COLO829 (cell line): ENCODE measurements around the gene TRMT44.

Experiments
- DNase-seq: peaks from one replicate; pipeline ENCODE4 v3.0.0; 2012; ENCODE audit warnings: low spot score

TRMT44 gene

DNA sequence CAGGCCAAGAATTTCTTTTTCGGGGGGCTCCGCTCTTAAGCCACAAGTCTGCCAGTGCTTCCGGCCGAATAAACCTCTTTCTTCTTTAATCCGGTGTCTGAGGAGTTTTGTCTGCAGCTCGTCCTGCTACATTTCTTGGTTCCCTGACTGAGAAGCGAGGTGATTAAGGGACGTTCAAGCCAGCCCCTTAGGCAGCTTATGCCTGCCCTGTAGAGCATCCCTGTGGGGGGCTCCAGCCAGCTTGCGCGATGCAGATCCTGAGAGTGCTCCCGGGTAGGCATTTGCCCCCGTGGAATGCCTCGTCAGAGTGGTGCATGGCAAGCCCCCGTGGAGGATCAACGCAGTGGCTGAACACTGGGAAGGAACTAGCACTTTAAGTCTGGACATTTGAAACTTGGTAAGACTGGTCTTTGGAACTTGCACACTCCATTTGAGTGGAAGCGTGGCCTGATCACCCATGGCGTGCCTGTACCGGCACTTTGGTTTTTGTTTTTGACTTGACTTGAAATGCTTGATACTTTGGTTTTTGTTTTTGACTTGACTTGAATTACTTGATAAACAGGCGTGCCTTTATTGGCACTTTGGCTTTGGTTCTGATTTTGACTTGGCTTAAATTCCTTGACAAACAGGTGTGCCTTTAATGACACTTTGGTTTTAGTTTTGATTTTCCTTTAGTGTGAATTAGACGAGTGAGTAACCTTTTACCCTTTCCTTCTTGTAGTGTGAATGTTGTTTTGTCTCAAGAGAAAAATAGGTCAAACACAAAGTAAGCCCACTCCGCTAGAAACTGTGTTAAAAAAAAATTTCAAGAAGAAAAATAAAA, 6.1 kb upstream of the TRMT44 start:
- no peak for DNase-seq

- no peak for DNase-seq
These were observed 4.9 kb upstream of the TRMT44 start for GRCh38 chr4:8435656-8436121.

GRCh38 chr4:8437281-8437680, 3.3 kb upstream of the TRMT44 start:
- DNase-seq, result no peak

- DNase-seq, result no peak
These were observed 1.8 kb upstream of the TRMT44 start for GRCh38 chr4:8438743-8439142.

- no peak for DNase-seq
These were observed 1.4 kb upstream of the TRMT44 start for GRCh38 chr4:8439168-8439567.

DNA sequence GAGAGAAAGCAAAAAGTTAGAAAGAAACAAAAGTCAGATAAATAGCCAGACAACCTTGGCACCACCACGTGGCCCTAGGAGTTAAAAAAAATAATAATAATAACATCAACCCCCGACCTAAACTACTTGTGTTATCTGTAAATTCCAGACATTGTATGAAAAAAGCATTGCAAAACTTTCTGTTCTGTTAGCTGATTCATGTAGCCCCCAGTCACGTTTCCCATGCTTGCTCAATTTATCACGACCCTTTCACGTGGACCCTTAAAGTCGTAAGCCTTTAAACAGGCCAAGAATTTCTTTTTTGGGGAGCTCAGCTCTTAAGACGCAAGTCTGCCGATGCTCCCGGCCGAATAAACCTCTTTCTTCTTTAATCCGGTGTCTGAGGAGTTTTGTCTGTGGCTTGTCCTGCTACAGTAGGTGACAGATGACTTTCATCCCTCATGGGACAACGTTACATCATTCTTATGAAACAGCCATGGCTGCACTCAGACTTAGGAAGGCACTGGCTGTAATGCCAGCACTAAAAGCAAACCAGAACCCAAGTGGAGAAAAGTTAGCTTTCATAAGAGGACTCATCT, 574 bp upstream of the TRMT44 start:
- DNase-seq, result no peak

GRCh38 chr4:8441499-8442091, 1.0 kb downstream of the TRMT44 start:
- DNase-seq, result no peak

- DNase-seq, result no peak
These were observed 2.2 kb downstream of the TRMT44 start for GRCh38 chr4:8442596-8443358.

DNA sequence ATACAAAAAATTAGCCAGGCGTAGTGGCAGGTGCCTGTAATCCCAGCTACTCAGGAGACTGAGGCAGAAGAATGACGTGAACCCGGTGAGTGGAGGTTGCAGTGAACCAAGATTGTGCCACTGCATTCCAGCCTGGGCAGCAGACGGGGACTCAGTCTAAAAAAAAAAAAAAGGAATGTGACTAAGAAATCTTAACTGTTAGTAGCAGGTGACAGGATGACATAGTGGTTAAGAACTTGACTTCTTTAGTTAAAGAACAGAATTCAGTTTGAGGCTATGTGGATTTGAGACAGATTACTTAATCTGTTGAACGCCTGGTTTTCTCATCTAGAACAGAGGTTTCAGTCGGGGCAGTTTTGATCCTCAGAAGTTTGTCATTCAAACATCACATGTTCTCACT, 3.2 kb downstream of the TRMT44 start:
- no peak for DNase-seq

GRCh38 chr4:8446122-8446521, 5.5 kb downstream of the TRMT44 start:
- DNase-seq, result no peak

DNA sequence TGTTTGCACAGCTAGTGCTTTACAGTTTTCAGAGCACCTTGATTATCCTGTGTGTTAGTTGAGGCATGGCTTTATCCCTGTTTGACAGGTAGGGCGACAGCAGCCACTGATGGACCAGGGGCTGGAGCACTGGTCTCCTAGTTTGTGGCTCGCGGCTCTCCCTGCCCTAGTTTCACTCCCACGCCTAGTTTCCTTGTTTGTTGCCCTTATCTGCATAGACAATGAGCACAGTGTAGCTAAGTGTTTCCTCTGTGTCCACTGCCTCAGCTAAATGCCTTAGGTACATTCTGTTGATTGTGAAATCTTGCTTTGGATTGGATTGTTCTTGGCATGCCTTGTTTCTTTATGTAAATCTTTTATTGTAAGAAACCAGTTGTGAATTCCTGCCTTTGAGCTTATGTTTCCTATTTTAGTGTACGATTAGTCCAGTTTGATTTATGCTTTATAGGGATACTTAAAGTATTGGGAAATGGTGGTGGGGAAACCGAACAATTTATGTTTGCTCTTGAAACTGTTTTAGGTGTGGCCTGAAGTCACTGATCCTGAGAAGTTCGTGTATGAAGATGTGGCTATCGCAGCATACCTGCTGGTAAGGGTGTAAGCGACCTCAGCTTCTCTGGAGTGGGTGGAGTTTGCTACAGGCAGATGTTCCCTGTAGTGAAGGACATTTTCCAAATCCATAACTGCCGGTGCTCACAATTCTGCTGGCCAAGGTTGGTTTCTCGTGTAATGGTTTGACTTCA, 11.0 kb downstream of the TRMT44 start:
- no peak for DNase-seq

DNA sequence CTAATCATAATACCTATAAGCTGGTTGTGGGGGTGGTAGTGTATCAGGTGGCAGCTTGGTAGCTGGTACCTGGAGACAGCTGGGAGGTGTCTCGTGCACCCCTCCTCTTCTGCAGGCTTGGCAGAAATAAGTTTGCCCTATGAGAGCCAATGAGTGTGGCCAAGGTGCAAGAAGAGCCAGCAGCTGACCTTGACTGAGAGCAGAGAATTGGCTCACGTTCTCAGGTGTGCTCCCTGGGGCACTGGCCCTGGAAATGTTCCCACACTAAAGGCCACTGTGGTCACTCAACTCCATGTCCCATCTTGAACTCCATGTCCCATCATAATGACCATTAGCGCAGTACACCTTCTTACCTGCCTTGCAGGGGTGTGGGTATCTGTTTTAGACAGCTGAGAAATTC, 13.4 kb downstream of the TRMT44 start:
- no peak for DNase-seq

GRCh38 chr4:8457646-8458252, 17.2 kb downstream of the TRMT44 start:
- no peak for DNase-seq

GRCh38 chr4:8459867-8460445, 19.4 kb downstream of the TRMT44 start:
- DNase-seq, result no peak

DNA sequence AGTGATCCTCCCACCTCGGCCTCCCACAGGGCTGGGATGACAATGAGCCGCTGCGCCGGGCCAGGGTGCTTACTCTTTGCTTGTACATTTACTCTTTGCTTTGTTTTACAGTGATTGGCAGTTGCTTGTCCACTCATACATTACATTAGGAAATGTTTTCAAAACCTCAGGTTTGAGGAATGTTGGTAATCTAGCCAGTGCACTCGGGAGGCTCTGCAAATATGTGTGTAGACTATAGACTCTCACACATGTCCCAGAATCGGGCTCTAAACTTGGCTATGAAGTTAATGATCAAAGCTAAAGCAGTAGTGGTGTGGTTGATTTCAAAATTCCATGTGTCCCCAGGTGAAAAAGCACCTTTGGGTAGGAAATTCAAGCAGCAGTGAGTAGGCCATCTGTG, 20.5 kb downstream of the TRMT44 start:
- no peak for DNase-seq

GRCh38 chr4:8461616-8462015, 21.0 kb downstream of the TRMT44 start:
- DNase-seq, result no peak

DNA sequence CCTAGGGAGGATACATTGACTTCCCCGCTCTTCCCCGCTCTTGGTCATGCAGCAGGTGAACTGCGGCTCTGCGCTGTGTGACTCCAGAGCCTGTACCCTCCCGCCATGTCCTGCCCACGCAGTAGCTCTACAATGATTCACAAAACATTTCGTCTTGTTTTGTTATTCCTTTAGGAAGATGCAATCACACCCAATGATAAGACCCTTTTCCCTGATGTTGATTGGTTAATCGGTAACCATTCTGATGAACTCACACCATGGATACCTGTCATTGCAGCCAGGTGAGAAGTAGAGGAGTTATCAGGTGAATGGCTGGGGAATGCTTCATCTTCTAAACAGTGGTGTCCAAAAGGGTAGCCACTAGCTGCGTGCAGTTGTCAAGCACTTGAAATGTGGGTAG, 23.2 kb downstream of the TRMT44 start:
- DNase-seq, result no peak

- DNase-seq, result no peak
These were observed 23.8 kb downstream of the TRMT44 start for GRCh38 chr4:8464381-8464780.

DNA sequence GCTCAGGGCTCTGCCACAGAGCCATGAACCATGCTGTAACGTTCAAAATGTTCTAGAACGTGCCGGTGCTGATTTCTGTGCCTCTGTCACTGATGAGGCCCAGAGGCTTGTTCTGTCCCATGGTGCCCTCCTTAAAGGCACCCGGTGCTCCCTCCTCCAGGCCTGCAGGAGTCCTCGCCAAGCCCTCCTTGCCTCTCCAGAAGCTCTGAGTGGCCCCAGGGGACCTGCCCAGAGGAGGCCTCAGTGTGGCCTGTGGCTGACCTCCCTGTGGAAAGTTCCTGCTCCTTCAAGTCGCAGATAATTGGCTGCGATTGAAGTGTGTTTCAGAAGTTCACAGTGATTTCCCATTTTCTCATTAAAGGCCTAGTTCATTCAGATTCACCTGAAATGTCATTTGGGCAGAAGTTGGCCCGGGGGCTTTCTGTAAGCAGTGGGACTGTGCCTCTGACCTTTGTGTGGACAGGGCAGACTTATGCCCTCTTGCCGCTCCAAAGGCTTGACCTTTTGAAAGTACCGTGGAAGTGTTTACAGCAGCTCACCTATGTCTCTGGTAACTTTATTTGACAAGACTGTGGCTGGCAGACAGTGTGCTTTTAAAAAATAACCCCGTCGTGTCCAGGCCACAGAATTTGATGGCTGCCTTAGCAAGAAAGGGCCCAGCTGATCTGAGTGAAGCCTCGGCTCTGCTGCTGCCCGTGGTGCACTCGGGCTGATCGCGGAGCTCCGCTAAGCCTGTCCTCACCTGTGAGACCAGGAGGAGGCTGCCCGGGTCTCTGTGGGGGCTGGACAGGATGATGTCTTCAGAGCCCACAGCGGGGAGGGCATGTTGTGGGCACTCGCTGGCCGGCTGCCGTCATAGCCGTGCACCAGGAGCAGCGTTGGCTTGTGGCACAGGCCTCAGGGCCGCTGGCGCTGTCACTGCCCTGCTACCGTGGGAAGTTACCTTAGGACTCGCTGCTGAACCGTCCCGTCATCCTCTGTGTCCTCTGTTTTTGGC, 25.3 kb downstream of the TRMT44 start:
- DNase-seq, result no peak

- DNase-seq, result no peak
These were observed 26.4 kb downstream of the TRMT44 start for GRCh38 chr4:8467016-8467415.
